Smooth muscle cell (in vitro differentiated cells): ENCODE measurements around the gene CNBP. TPM values are rescaled to one million over a fixed set of nuclear protein-coding genes. Genes with fewer than 3 reads are reported as not detected.

Source experiments
- DNase-seq: peaks from one replicate; lab custom pipeline; 2025; ENCODE audit not compliant: unreplicated experiment; lab: John Stamatoyannopoulos, UW
- H2AFZ ChIP-seq: fragments of 200-600 bp; sonication (generic); 2 replicates; pipeline ENCODE4 v1.6.0; 2016; ENCODE audit warnings: antibody characterized with exemption, low read depth, mild to moderate bottlenecking
- H3F3A ChIP-seq: fragments of 200-600 bp; sonication (generic); 2 replicates; pipeline ENCODE4 v1.6.0; 2017; ENCODE audit warnings: antibody characterized with exemption, low read depth
- H3K27ac ChIP-seq: fragments of 200-600 bp; sonication (generic); 2 replicates; pipeline ENCODE4 v1.5.1; 2016; ENCODE audit warnings: low read depth, mild to moderate bottlenecking
- H3K27me3 ChIP-seq: fragments of 200-600 bp; sonication (generic); 2 replicates; pipeline ENCODE4 v1.6.1; 2016; ENCODE audit warnings: low read depth, mild to moderate bottlenecking
- H3K36me3 ChIP-seq: fragments of 200-600 bp; sonication (generic); 2 replicates; pipeline ENCODE4 v1.5.1; 2016; ENCODE audit warnings: low read depth
- H3K4me1 ChIP-seq: fragments of 200-600 bp; sonication (generic); 2 replicates; pipeline ENCODE4 v1.5.1; 2016; ENCODE audit warnings: low read depth
- H3K4me2 ChIP-seq: fragments of 200-600 bp; sonication (generic); 2 replicates; pipeline ENCODE4 v1.6.0; 2016; ENCODE audit warnings: mild to moderate bottlenecking
- H3K4me3 ChIP-seq: fragments of 200-600 bp; sonication (generic); 2 replicates; pipeline ENCODE4 v1.5.1; 2016; ENCODE audit warnings: mild to moderate bottlenecking
- H3K79me2 ChIP-seq: fragments of 200-600 bp; sonication (generic); 2 replicates; pipeline ENCODE4 v1.6.0; 2016; ENCODE audit warnings: low read depth, mild to moderate bottlenecking
- H3K9ac ChIP-seq: fragments of 200-600 bp; sonication (generic); 2 replicates; pipeline ENCODE4 v1.6.0; 2016; ENCODE audit warnings: low read depth
- H3K9me3 ChIP-seq: fragments of 200-600 bp; sonication (generic); replicated peaks from 2 replicates; pipeline ENCODE4 v1.5.1; 2016; ENCODE audit warnings: low read depth
- H4K20me1 ChIP-seq: fragments of 200-600 bp; sonication (generic); 2 replicates; pipeline ENCODE4 v1.6.0; 2016; ENCODE audit warnings: low read depth
- WGBS: methylation state at CpG from one replicate; pipeline ENCODE4 v1.1.7; 2016; ENCODE audit warnings: low lambda C conversion rate; 5-methylcytosine and 5-hydroxymethylcytosine counted together
- polyA plus RNA-seq: library from polyadenylated mRNA; unstranded; fragments of >200 nt; fragmentation: Nextera tagmentation; extraction: Ambion mirVana; gene quantifications from 2 replicates; pipeline ENCODE4 v1.2.1, GENCODE V29; 2016
- total RNA-seq: library from RNA; depleted of rRNA; stranded (reverse); fragments of >200 nt; gene quantifications from 2 replicates; pipeline ENCODE4 v1.2.3, GENCODE V29; 2014
- TF ChIP-seq, protein P1 (sequence below): fragments of 200-600 bp; sonication (generic); IDR thresholded peaks from 2 replicates; pipeline ENCODE4 v1.5.1; 2017; ENCODE audit warnings: borderline replicate concordance, mild to moderate bottlenecking, antibody characterized with exemption; ENCODE audit not compliant: insufficient read depth, poor library complexity, severe bottlenecking

The CNBP gene
- total and polyA plus RNA-seq, 2 experiments from 2014 or later: 181 to 198 TPM

GRCh38 chr3:129132097-129132866, 51.4 kb downstream of the CNBP start:
- H3K9ac ChIP-seq: no peak overlapping the region
- WGBS: 90% methylated on average over 5 of the region's 5 CpGs
- H3K36me3 ChIP-seq: peaks cover 7% of the 10 kb centered on the region
- no peak for DNase-seq
- no peak overlapping the region for H3K27ac ChIP-seq
- no peak overlapping the region for H3K4me2 ChIP-seq
- H2AFZ ChIP-seq: no peak overlapping the region
- no peaks in the 10 kb centered on the region for H3K79me2 ChIP-seq
- H4K20me1 ChIP-seq: no peaks in the 10 kb centered on the region
- no peaks in the 10 kb centered on the region for H3F3A ChIP-seq
- no peaks in the 10 kb centered on the region for H3K9me3 ChIP-seq
- no peaks in the 10 kb centered on the region for H3K27me3 ChIP-seq
- H3K4me3 ChIP-seq: no peak overlapping the region
- TF ChIP-seq, protein P1, sequence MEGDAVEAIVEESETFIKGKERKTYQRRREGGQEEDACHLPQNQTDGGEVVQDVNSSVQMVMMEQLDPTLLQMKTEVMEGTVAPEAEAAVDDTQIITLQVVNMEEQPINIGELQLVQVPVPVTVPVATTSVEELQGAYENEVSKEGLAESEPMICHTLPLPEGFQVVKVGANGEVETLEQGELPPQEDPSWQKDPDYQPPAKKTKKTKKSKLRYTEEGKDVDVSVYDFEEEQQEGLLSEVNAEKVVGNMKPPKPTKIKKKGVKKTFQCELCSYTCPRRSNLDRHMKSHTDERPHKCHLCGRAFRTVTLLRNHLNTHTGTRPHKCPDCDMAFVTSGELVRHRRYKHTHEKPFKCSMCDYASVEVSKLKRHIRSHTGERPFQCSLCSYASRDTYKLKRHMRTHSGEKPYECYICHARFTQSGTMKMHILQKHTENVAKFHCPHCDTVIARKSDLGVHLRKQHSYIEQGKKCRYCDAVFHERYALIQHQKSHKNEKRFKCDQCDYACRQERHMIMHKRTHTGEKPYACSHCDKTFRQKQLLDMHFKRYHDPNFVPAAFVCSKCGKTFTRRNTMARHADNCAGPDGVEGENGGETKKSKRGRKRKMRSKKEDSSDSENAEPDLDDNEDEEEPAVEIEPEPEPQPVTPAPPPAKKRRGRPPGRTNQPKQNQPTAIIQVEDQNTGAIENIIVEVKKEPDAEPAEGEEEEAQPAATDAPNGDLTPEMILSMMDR: no peak
- no peaks in the 10 kb centered on the region for H3K4me1 ChIP-seq

DNA sequence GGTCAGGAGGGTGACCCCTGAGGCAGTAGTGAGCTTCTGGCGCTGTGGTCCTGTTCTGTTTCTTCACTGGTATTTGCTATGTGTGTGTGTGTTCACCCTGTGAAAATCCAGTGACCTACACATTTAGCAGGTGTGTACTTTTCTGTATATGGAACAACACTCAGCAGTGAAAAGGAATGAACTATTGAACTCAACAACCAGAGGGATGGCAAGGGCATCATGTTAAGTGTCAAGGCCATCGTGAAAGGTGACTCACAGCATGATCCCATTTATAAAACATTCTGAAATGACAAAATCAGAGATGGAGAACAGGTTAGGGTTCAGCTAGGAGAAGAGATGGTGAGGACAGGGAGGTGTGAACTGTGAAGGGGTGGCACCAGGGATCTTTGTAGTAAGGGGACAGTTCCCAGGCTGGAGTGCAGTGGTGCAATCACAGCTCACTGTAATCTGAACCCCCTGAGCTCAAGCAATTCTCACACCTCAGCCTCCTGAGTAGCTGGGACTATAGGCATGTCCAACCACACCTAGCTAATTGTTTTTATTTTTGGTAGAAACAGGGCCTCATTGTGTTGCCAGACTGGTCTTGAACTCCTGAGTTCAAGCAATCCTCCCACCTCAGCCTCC, 52.1 kb downstream of the CNBP start:
- TF ChIP-seq, protein P1: no peak
- Histone ChIP-seq H3K9ac (no peak overlapping the region), H3K27me3 (no peaks in the 10 kb centered on the region), H4K20me1 (no peaks in the 10 kb centered on the region), H3K27ac (no peak overlapping the region), H2AFZ (no peak overlapping the region), H3K4me2 (no peak overlapping the region), H3K9me3 (no peaks in the 10 kb centered on the region), H3K79me2 (no peaks in the 10 kb centered on the region), H3K36me3 (peaks cover 7% of the 10 kb centered on the region), H3K4me3 (no peak overlapping the region), H3F3A (no peaks in the 10 kb centered on the region), H3K4me1 (no peaks in the 10 kb centered on the region)
- WGBS: 96% methylated on average over 2 of the region's 2 CpGs
- DNase-seq: no peak

- no peaks in the 10 kb centered on the region for H3K79me2 ChIP-seq
- H2AFZ ChIP-seq: no peak overlapping the region
- peaks cover 7% of the 10 kb centered on the region for H3K36me3 ChIP-seq
- H4K20me1 ChIP-seq: no peaks in the 10 kb centered on the region
- no peaks in the 10 kb centered on the region for H3K27me3 ChIP-seq
- WGBS: 97% methylated on average over 13 of the region's 13 CpGs
- no peaks in the 10 kb centered on the region for H3K4me1 ChIP-seq
- H3F3A ChIP-seq: no peaks in the 10 kb centered on the region
- no peaks in the 10 kb centered on the region for H3K9me3 ChIP-seq
- TF ChIP-seq, protein P1: no peak
- no peak overlapping the region for H3K9ac ChIP-seq
- no peak overlapping the region for H3K27ac ChIP-seq
- no peak for DNase-seq
- no peak overlapping the region for H3K4me2 ChIP-seq
- H3K4me3 ChIP-seq: no peak overlapping the region
Observed at GRCh38 chr3:129130291-129130813, 53.3 kb downstream of the CNBP start.
